Osteoblast (primary cell): ENCODE measurements around the gene FAM185A. TPM values are rescaled to one million over a fixed set of nuclear protein-coding genes. Genes with fewer than 3 reads are reported as not detected.

ENCODE experiments used
- DNase-seq: peaks from one replicate; pipeline ENCODE4 v3.0.0; 2011; ENCODE audit warnings: low spot score, mixed read lengths; ENCODE audit not compliant: insufficient read length; ENCODE audit errors: missing footprints
- H2AFZ ChIP-seq: 2 replicates; pipeline ENCODE4 v1.6.0; 2011; ENCODE audit warnings: mild to moderate bottlenecking, low read length
- H3K27ac ChIP-seq: 2 replicates; pipeline ENCODE4 v1.5.1; 2011; ENCODE audit warnings: mild to moderate bottlenecking, low read depth, low read length, moderate library complexity
- H3K27me3 ChIP-seq: 2 replicates; pipeline ENCODE4 v1.6.0; 2012; ENCODE audit warnings: mild to moderate bottlenecking, control low read depth, inconsistent platforms, low read length, moderate library complexity; ENCODE audit not compliant: insufficient read depth
- H3K36me3 ChIP-seq: 2 replicates; pipeline ENCODE4 v1.5.1; 2011; ENCODE audit warnings: mild to moderate bottlenecking, low read length, control low read depth, moderate library complexity; ENCODE audit not compliant: insufficient read depth
- H3K4me1 ChIP-seq: 2 replicates; pipeline ENCODE4 v1.5.1; 2011; ENCODE audit warnings: mild to moderate bottlenecking, low read length, control low read depth, moderate library complexity; ENCODE audit not compliant: insufficient read depth
- H3K4me2 ChIP-seq: 2 replicates; pipeline ENCODE4 v1.6.0; 2011; ENCODE audit warnings: mild to moderate bottlenecking, low read length; ENCODE audit not compliant: insufficient read depth
- H3K4me3 ChIP-seq: fragments of 200-600 bp; sonication (generic); 3 replicates; pipeline ENCODE4 v1.5.1; 2012; ENCODE audit warnings: mild to moderate bottlenecking, low read length, inconsistent platforms; ENCODE audit not compliant: insufficient read depth
- H3K79me2 ChIP-seq: 2 replicates; pipeline ENCODE4 v1.6.0; 2012; ENCODE audit warnings: mild to moderate bottlenecking, low read length, control low read depth, inconsistent platforms; ENCODE audit not compliant: insufficient read depth
- H3K9me3 ChIP-seq: 2 replicates; pipeline ENCODE4 v1.5.1; 2011; ENCODE audit warnings: low read depth, low read length, control low read depth
- H4K20me1 ChIP-seq: 2 replicates; pipeline ENCODE4 v1.6.0; 2012; ENCODE audit warnings: mild to moderate bottlenecking, low read length, control low read depth; ENCODE audit not compliant: insufficient read depth
- CTCF ChIP-seq: IDR thresholded peaks from 2 replicates; pipeline ENCODE4 v1.5.1; 2011; ENCODE audit warnings: mild to moderate bottlenecking, low read depth, low read length, moderate library complexity; ENCODE audit errors: extremely low read depth
- total RNA-seq: library from RNA; depleted of rRNA; stranded (reverse); fragments of >200 nt; gene quantifications from 2 replicates; pipeline ENCODE4 v1.2.3, GENCODE V29; 2012

Gene FAM185A
- total RNA-seq, 1 donor = 7.6 TPM

- H2AFZ ChIP-seq = no peak overlapping the region
- H3K27ac ChIP-seq = no peak overlapping the region
- no peaks in the 10 kb centered on the region for H3K27me3 ChIP-seq
- peaks cover 30% of the 10 kb centered on the region for H3K4me1 ChIP-seq
- no peak for TF ChIP-seq CTCF
- H3K4me3 ChIP-seq = no peak overlapping the region
- no peaks in the 10 kb centered on the region for H3K79me2 ChIP-seq
- no peak overlapping the region for H3K4me2 ChIP-seq
- DNase-seq = no peak
- H3K36me3 ChIP-seq = no peaks in the 10 kb centered on the region
- H3K9me3 ChIP-seq = no peaks in the 10 kb centered on the region
- no peaks in the 10 kb centered on the region for H4K20me1 ChIP-seq
Observed at GRCh38 chr7:102832674-102833073, 83.9 kb downstream of the FAM185A start.

GRCh38 chr7:102833343-102833742 is 84.5 kb downstream of the FAM185A start:
- H4K20me1 ChIP-seq = no peaks in the 10 kb centered on the region
- no peaks in the 10 kb centered on the region for H3K9me3 ChIP-seq
- no peaks in the 10 kb centered on the region for H3K79me2 ChIP-seq
- no peak overlapping the region for H3K4me2 ChIP-seq
- peaks cover 30% of the 10 kb centered on the region for H3K4me1 ChIP-seq
- H2AFZ ChIP-seq = no peak overlapping the region
- no peak for TF ChIP-seq CTCF
- no peaks in the 10 kb centered on the region for H3K27me3 ChIP-seq
- H3K4me3 ChIP-seq = no peak overlapping the region
- no peak for DNase-seq
- H3K27ac ChIP-seq = no peak overlapping the region
- H3K36me3 ChIP-seq = no peaks in the 10 kb centered on the region

GRCh38 chr7:102834466-102834865 is 85.7 kb downstream of the FAM185A start:
- Histone ChIP-seq H3K9me3 (no peaks in the 10 kb centered on the region), H4K20me1 (no peaks in the 10 kb centered on the region), H3K36me3 (no peaks in the 10 kb centered on the region), H2AFZ (no peak overlapping the region), H3K79me2 (no peaks in the 10 kb centered on the region), H3K27ac (peak overlapping the region; percentile 63), H3K4me3 (no peak overlapping the region), H3K27me3 (no peaks in the 10 kb centered on the region), H3K4me2 (peak overlapping the region; percentile 21), H3K4me1 (peaks cover 30% of the 10 kb centered on the region)
- TF ChIP-seq CTCF = no peak
- no peak for DNase-seq

- Histone ChIP-seq H2AFZ (no peak overlapping the region), H3K36me3 (no peaks in the 10 kb centered on the region), H3K4me3 (no peak overlapping the region), H3K4me1 (peaks cover 30% of the 10 kb centered on the region), H3K27me3 (no peaks in the 10 kb centered on the region), H4K20me1 (no peaks in the 10 kb centered on the region), H3K79me2 (no peaks in the 10 kb centered on the region), H3K27ac (peak overlapping the region; percentile 63), H3K9me3 (no peaks in the 10 kb centered on the region), H3K4me2 (peak overlapping the region; percentile 58)
- peak; percentile 64 for DNase-seq
- TF ChIP-seq CTCF = no peak
Observed at GRCh38 chr7:102834999-102835398, 86.2 kb downstream of the FAM185A start.
